A673 (cell line): Measurements from ENCODE around the gene FTHL17. TPM values are rescaled to one million over a fixed set of nuclear protein-coding genes. Genes with fewer than 3 reads are reported as not detected.

ENCODE experiments used
- Bru-seq: library from RNA; stranded (reverse); fragments of 400-500 nt; gene quantifications from one replicate; lab custom pipeline; 2021; lab: Mats Ljungman, UMichigan
- BruChase-seq, 2 experiments: library from RNA; stranded (reverse); fragments of 400-500 nt; gene quantifications; one replicate each; lab custom pipeline; 2021; lab: Mats Ljungman, UMichigan
- BruUV-seq: library from RNA; stranded (reverse); fragments of 400-500 nt; replicated peaks from 2 replicates; lab custom pipeline; 2021; lab: Mats Ljungman, UMichigan
- CTCF ChIA-PET: fragments of 300-600 bp; sonication (Branson Sonifier 250); formaldehyde crosslinking; loops from one replicate; lab custom pipeline; 2022; ENCODE audit warnings: antibody characterized with exemption; lab: Charles Lee
- POLR2A ChIA-PET: fragments of 300-600 bp; sonication (Branson Sonifier 250); formaldehyde crosslinking; loops from one replicate; lab custom pipeline; 2022; ENCODE audit warnings: antibody characterized with exemption; ENCODE audit not compliant: low non-redundant PET; lab: Charles Lee
- DNase-seq: peaks from one replicate; pipeline ENCODE4 v3.0.0-alpha.2; 2015; ENCODE audit warnings: low spot score
- H3K27ac ChIP-seq: fragments of 200-600 bp; sonication (generic); 2 replicates; pipeline ENCODE4 v1.5.1; 2016; ENCODE audit warnings: mixed run types, low read depth, mild to moderate bottlenecking, mixed read lengths, antibody characterized with exemption, low read length; ENCODE audit not compliant: poor library complexity, severe bottlenecking
- H3K27me3 ChIP-seq: fragments of 200-600 bp; sonication (generic); replicated peaks from 2 replicates; pipeline ENCODE4 v1.6.1; 2017; ENCODE audit warnings: mixed run types, low read depth, mild to moderate bottlenecking, mixed read lengths, antibody characterized with exemption, low read length; ENCODE audit not compliant: insufficient read depth, poor library complexity
- H3K36me3 ChIP-seq: fragments of 200-600 bp; sonication (generic); 2 replicates; pipeline ENCODE4 v1.6.1; 2016; ENCODE audit warnings: mixed run types, mild to moderate bottlenecking, mixed read lengths, antibody characterized with exemption, low read length; ENCODE audit not compliant: insufficient read depth, poor library complexity, severe bottlenecking
- H3K4me1 ChIP-seq: fragments of 200-600 bp; sonication (generic); 2 replicates; pipeline ENCODE4 v1.6.1; 2017; ENCODE audit warnings: mixed run types, mild to moderate bottlenecking, mixed read lengths, antibody characterized with exemption, low read length; ENCODE audit not compliant: insufficient read depth, poor library complexity, severe bottlenecking
- H3K4me3 ChIP-seq: fragments of 200-600 bp; sonication (generic); 2 replicates; pipeline ENCODE4 v1.5.1; 2016; ENCODE audit warnings: low read depth, mixed run types, mild to moderate bottlenecking, mixed read lengths, low read length; ENCODE audit not compliant: poor library complexity, severe bottlenecking
- H3K9me3 ChIP-seq: fragments of 200-600 bp; sonication (generic); 2 replicates; pipeline ENCODE4 v1.6.1; 2016; ENCODE audit warnings: mixed run types, low read depth, mild to moderate bottlenecking, mixed read lengths, antibody characterized with exemption, low read length; ENCODE audit not compliant: poor library complexity, severe bottlenecking
- EZH2 ChIP-seq: fragments of 200-600 bp; sonication (generic); IDR thresholded peaks from 2 replicates; pipeline ENCODE4 v1.6.1; 2017; ENCODE audit warnings: borderline replicate concordance, low read depth, mild to moderate bottlenecking, mixed read lengths, antibody characterized with exemption, low read length; ENCODE audit not compliant: poor library complexity, severe bottlenecking
- intact Hi-C: fragments of 100-400 bp; cut with micrococcal nuclease; formaldehyde crosslinking; loops from one replicate; pipeline ENCODE4 v1.10.0; 2022; ENCODE audit not compliant: unreplicated experiment
- long read RNA-seq: library from polyadenylated mRNA; stranded (forward); transcript quantifications from one replicate; pipeline ENCODE4 v2.0.0, GENCODE V29; 2022
- total RNA-seq: library from RNA; stranded (reverse); gene quantifications from 2 replicates; pipeline ENCODE4 v1.2.3, GENCODE V29; 2021
- TF ChIP-seq, protein P1 (sequence below): fragments of 300-800, 200-600 bp; sonication (generic); conservative IDR thresholded peaks from 2 replicates; pipeline ENCODE4 v1.5.1; 2017; ENCODE audit warnings: low read depth, mild to moderate bottlenecking, antibody characterized with exemption, low read length, moderate library complexity, mixed read lengths

FTHL17 gene
- total RNA-seq (not detected in 2 replicates), Bru-seq, nascent RNA (not detected), BruChase-seq, experiment 1, labeled RNA remaining after a 2-hour chase (not detected), BruChase-seq, experiment 2, labeled RNA remaining after a 6-hour chase (not detected)
- long read RNA-seq, result 0 reads

DNA sequence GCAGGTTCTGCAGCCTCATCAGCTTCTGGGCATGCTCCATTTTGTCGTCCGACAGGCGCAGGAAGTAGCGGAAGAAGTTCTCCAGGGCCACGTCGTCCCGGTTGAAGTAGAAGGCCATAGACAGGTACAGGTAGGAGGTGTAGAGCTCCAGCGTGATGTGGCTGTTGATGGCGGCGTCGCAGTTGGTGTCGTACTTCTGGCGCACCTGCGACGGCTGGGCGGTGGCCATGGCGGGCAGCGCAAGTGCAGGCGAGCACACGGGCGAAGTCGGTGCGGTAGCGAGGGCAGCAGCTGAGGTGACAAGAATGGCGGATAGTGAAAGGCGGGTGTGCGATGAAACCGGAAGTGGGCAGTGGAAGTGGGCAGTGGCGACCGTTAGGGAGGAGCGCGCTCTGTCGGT is at the start of gene FTHL17:
Gene FTHL17, minus strand, starts transcription at position 317 of the 400 bp plus-strand sequence. Its CDS starts 88 bp downstream, at position 229.
- intact Hi-C loops, result no loop called here
- no peak for TF ChIP-seq EZH2
- TF ChIP-seq, protein P1, sequence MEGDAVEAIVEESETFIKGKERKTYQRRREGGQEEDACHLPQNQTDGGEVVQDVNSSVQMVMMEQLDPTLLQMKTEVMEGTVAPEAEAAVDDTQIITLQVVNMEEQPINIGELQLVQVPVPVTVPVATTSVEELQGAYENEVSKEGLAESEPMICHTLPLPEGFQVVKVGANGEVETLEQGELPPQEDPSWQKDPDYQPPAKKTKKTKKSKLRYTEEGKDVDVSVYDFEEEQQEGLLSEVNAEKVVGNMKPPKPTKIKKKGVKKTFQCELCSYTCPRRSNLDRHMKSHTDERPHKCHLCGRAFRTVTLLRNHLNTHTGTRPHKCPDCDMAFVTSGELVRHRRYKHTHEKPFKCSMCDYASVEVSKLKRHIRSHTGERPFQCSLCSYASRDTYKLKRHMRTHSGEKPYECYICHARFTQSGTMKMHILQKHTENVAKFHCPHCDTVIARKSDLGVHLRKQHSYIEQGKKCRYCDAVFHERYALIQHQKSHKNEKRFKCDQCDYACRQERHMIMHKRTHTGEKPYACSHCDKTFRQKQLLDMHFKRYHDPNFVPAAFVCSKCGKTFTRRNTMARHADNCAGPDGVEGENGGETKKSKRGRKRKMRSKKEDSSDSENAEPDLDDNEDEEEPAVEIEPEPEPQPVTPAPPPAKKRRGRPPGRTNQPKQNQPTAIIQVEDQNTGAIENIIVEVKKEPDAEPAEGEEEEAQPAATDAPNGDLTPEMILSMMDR, result no peak
- H3K36me3 ChIP-seq, result no peaks in the 10 kb centered on the region
- no peak within 1 kb of the TSS for H3K27ac ChIP-seq
- no peaks in the 10 kb centered on the region for H3K9me3 ChIP-seq
- DNase-seq, result no peak
- no peak within 1 kb of the TSS for H3K4me3 ChIP-seq
- CTCF ChIA-PET, result no interaction called here
- no peaks in the 10 kb centered on the region for H3K4me1 ChIP-seq
- POLR2A ChIA-PET, result no interaction called here
- no TSS peak for BruUV-seq
- no peaks in the 10 kb centered on the region for H3K27me3 ChIP-seq

DNA sequence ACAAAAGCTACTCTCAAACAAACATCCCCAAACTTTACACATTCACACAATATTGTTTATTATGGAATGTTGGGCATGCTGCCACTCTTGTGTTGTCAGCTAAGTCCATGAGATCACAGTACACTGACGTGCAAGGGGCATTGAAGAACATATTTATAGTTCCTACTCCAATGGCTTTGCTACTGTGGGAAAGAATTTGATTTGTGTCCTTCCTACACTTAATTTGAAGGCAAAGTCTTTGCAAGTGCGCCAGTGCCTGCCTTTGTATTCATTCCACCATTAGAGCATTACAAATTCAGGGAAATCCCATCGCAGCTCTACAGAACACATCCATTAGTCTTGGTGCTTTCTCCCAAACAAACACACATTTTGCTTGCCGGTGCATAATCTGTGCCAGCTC is 45.4 kb upstream of the FTHL17 start:
- H3K36me3 ChIP-seq, result no peaks in the 10 kb centered on the region
- H3K4me3 ChIP-seq, result no peak overlapping the region
- peaks cover 4% of the 10 kb centered on the region for H3K27me3 ChIP-seq
- no TSS peak for BruUV-seq
- DNase-seq, result no peak
- intact Hi-C loops, result no loop called here
- H3K27ac ChIP-seq, result no peak overlapping the region
- POLR2A ChIA-PET, result no interaction called here
- no peaks in the 10 kb centered on the region for H3K4me1 ChIP-seq
- CTCF ChIA-PET, result no interaction called here
- H3K9me3 ChIP-seq, result no peaks in the 10 kb centered on the region
- TF ChIP-seq EZH2, result no peak
- TF ChIP-seq, protein P1, result no peak

DNA sequence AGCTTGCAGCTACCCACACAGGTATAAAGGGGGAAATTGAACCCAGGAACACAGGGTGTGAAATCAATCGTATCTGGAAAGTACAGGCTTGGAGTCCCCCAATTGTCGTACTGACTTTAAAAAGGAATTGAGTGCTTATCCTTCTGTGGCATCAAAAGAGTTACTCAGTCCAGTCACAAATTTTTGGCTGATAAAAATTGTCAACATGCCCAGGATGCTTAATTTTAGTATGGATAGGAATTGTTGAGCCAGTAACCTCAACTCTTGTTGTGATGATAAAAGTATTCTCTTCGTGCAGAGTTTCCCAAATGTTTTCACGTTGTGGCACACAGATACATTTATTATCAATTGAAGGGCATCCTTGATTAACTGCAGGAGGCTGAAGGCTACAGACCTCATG is 43.6 kb upstream of the FTHL17 start:
- Histone ChIP-seq H3K4me3 (no peak overlapping the region), H3K36me3 (no peaks in the 10 kb centered on the region), H3K4me1 (no peaks in the 10 kb centered on the region), H3K9me3 (no peaks in the 10 kb centered on the region), H3K27ac (no peak overlapping the region), H3K27me3 (peaks cover 4% of the 10 kb centered on the region)
- no peak for DNase-seq
- TF ChIP-seq, protein P1, result no peak
- no peak for TF ChIP-seq EZH2
- BruUV-seq, result no TSS peak
- POLR2A ChIA-PET, result no interaction called here
- CTCF ChIA-PET, result no interaction called here
- intact Hi-C loops, result no loop called here
